Body of pancreas (tissue), 4 donors: ENCODE measurements around the gene SDR39U1. TPM values are rescaled to one million over a fixed set of nuclear protein-coding genes. Genes with fewer than 3 reads are reported as not detected.

Experiments
- ATAC-seq: fragments of 150-250 bp; one replicate; pipeline ENCODE4 v1.9.1; 2016
- DNase-seq, 4 donors: peaks; one replicate each; pipeline ENCODE4 v3.0.0-alpha.2; 2019
- H3K27ac ChIP-seq, 4 donors: fragments of 200-600 bp; sonication (generic); 1 replicate in 3 of 4; 2 replicates in 1 of 4; pipeline versions ENCODE4 v1.5.1 to v1.6.1; 2016 to 2019; ENCODE audit warnings: mild to moderate bottlenecking in 1 of 4, mixed read lengths in 1 of 4, moderate library complexity in 1 of 4
- H3K27me3 ChIP-seq, 2 donors: fragments of 200-600 bp; sonication (generic); one replicate each; pipeline ENCODE4 v1.6.0; 2016; ENCODE audit warnings: mild to moderate bottlenecking in 1 of 2
- H3K36me3 ChIP-seq, 2 donors: fragments of 200-600 bp; sonication (generic); replicated peaks in 1 of 2; 2 replicates each; pipeline ENCODE4 v1.5.1; 2016; ENCODE audit warnings: low read depth in 2 of 2; ENCODE audit not compliant: insufficient read depth in 1 of 2
- H3K4me1 ChIP-seq: fragments of 200-600 bp; sonication (generic); one replicate; pipeline ENCODE4 v1.6.0; 2016
- H3K4me3 ChIP-seq, 2 donors: fragments of 200-600 bp; sonication (generic); 1 replicate in 1 of 2; 2 replicates in 1 of 2; pipeline ENCODE4 v1.5.1; 2016 to 2019
- H3K9me3 ChIP-seq, 3 donors: fragments of 200-600 bp; sonication (generic); 1 replicate in 2 of 3; 2 replicates in 1 of 3; pipeline ENCODE4 v1.5.1; 2016
- POLR2A ChIP-seq, 3 donors: fragments of 450-650 bp; IDR thresholded peaks; one replicate each; pipeline ENCODE4 v1.6.1; 2016; ENCODE audit warnings: antibody characterized with exemption in 3 of 3, mild to moderate bottlenecking in 2 of 3
- WGBS, 2 donors: methylation state at CpG; one replicate each; pipeline ENCODE4 v1.1.5; 2017; 5-methylcytosine and 5-hydroxymethylcytosine counted together
- intact Hi-C: fragments of 100-400 bp; cut with DNase I; formaldehyde crosslinking; loops from one replicate; pipeline ENCODE4 v1.15.1; 2023
- total RNA-seq, 2 donors: library from RNA; depleted of rRNA; stranded (reverse); fragments of >200 nt; gene quantifications; one replicate each; pipeline ENCODE4 v1.1.0, GENCODE V29; 2016
- TF ChIP-seq, protein P1 (sequence below), 7 experiments: fragments of 450-650 bp in 4 of 7; fragments of 200-600 bp in 3 of 7; sonication (generic) in 3 of 7; IDR thresholded peaks; one replicate each; pipeline ENCODE4 v1.5.1; 2016 to 2019; ENCODE audit warnings: antibody characterized with exemption in 7 of 7

The SDR39U1 gene
- total RNA-seq, 2 donors from 2014 or later: 34.8 to 63.6 TPM

DNA sequence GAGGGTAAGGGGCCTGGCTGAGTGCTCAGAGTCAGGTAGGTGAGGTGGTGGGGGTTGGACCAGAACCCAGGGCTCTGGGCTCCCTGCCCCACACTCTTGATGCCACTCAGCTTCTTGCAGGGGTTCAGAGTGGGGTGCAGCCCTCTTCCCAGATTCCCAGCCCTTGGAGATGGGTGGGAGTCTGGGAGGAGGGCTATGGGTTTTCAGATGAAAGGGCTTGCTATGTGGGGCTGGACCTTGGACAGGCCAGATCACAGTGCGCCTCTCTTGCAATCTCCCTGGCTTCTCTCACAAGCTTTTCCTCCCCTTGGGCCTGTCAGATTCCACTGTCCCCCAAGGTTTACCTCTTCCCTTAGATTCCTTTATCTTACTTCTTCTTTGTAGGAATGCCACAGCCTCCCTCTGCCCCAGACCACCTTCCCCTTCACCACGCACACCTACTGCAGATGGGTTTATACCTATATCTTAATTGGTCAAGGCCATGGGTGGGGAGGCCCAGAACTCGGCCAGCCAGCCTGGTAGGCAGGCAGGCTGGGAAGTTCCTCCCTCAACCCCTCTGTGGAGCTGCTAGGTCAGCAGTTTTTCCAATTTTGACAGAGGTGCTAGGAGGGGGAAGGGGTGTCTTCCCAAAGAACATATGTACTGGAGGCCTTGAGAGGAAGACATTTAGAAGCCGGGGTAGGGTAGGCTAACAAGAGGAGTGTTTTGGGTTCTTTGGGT, 42.4 kb downstream of the SDR39U1 start:
- TF ChIP-seq, protein P1, sequence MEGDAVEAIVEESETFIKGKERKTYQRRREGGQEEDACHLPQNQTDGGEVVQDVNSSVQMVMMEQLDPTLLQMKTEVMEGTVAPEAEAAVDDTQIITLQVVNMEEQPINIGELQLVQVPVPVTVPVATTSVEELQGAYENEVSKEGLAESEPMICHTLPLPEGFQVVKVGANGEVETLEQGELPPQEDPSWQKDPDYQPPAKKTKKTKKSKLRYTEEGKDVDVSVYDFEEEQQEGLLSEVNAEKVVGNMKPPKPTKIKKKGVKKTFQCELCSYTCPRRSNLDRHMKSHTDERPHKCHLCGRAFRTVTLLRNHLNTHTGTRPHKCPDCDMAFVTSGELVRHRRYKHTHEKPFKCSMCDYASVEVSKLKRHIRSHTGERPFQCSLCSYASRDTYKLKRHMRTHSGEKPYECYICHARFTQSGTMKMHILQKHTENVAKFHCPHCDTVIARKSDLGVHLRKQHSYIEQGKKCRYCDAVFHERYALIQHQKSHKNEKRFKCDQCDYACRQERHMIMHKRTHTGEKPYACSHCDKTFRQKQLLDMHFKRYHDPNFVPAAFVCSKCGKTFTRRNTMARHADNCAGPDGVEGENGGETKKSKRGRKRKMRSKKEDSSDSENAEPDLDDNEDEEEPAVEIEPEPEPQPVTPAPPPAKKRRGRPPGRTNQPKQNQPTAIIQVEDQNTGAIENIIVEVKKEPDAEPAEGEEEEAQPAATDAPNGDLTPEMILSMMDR (IDR thresholded peaks at IDR 0.05): no peak
- no peak for TF ChIP-seq POLR2A (IDR thresholded peaks at IDR 0.05)
- Histone ChIP-seq H3K27me3 (no peaks in the 10 kb centered on the region), H3K27ac (peak overlapping the region in 1 of 4 donors; percentile 8), H3K36me3 (no peaks in the 10 kb centered on the region), H3K9me3 (no peaks in the 10 kb centered on the region), H3K4me1 (peaks cover 42% of the 10 kb centered on the region), H3K4me3 (no peak overlapping the region)
- ATAC-seq: no peak
- no peak for DNase-seq
- intact Hi-C loops: no loop called here
- 44 to 54% methylated on average over 4 of the region's 4 CpGs for WGBS, 2 donors

DNA sequence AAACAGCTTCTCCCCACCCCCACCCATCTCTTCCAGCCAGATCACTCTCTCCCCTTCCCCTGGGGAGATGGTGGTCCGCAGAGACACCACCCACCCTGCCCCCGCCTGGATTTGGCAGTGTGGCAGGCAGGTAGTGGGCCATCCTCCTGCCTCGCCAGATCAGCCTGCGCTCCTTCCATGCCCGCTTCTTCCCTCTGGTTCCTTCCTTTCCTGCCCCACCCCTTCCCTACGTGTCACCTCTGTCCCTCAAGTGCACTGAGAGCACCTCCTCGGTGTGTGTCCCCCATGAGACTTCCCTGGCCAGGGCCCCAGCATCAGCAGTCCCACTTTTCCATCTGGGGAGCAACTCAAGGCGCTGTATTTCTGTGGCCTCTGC, 43.1 kb downstream of the SDR39U1 start:
- no peaks in the 10 kb centered on the region for H3K36me3 ChIP-seq
- peaks cover 42% of the 10 kb centered on the region for H3K4me1 ChIP-seq
- no peak for DNase-seq
- 41 to 48% methylated on average over 7 of the region's 8 CpGs for WGBS, 2 donors
- H3K9me3 ChIP-seq: no peaks in the 10 kb centered on the region
- H3K27ac ChIP-seq: peak overlapping the region; percentile 23 to 62 (median 49)
- ATAC-seq: no peak
- H3K27me3 ChIP-seq: no peaks in the 10 kb centered on the region
- intact Hi-C loops: no loop called here
- TF ChIP-seq, protein P1 (IDR thresholded peaks at IDR 0.05): no peak
- H3K4me3 ChIP-seq: peak overlapping the region in 1 of 2 donors; percentile 31

DNA sequence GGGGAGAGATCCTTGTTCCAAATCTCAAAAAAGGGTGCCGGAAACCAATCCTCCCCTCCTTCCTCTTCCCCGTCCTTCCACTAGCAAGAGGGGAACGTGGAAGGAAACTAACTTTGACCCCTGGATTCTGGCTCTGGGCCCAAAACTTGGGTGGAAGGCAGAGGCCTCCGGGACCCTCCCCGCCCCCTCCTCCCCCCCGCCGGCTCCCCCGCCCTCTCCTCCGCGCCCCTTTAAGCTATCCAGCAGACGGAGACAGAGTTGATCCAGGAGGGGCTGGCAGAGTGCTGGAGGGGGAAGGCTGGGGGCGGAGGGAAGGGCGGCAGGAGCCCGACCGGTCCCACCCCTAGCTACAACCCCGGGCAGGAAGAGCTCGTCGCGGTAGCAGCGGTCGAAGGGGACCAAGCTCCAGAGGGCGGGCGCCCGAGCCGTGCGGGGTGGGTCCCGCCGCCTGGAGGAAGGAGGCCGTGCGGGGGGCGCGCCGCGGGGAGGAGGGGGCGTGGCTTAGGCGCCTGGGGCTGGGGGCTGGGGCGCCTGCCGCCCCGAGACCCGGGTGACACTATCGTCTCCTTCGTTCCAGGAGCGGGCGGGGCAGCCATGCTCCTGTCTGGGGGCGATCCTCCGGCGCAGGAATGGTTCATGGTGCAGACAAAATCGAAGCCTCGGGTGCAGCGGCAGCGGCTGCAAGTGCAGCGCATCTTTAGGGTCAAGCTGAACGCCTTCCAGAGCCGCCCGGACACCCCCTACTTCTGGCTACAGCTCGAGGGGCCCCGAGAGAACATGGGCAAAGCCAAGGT, 43.7 kb downstream of the SDR39U1 start, which contains the start of gene NYNRIN:
TSS of gene NYNRIN (plus strand) at position 351 of the 794 bp plus-strand sequence. CDS start at position 595, 244 bp downstream.
- TF ChIP-seq, protein P1 (IDR thresholded peaks at IDR 0.05): no peak
- TF ChIP-seq POLR2A (IDR thresholded peaks at IDR 0.05): no peak
- intact Hi-C loops: no loop called here
- WGBS, 2 donors: 4 to 6% methylated on average over 21 to 35 of the region's 57 CpGs
- peak within 1 kb of the TSS in 1 of 2 donors; percentile 31 for H3K4me3 ChIP-seq
- no peaks in the 10 kb centered on the region for H3K36me3 ChIP-seq
- peak within 1 kb of the TSS; percentile 23 to 62 (median 49) for H3K27ac ChIP-seq
- peaks cover 41% of the 10 kb centered on the region for H3K4me1 ChIP-seq
- H3K27me3 ChIP-seq: no peaks in the 10 kb centered on the region
- DNase-seq (peak; percentile 38 to 56 (median 49)), ATAC-seq (peak; percentile 67)
- no peaks in the 10 kb centered on the region for H3K9me3 ChIP-seq

DNA sequence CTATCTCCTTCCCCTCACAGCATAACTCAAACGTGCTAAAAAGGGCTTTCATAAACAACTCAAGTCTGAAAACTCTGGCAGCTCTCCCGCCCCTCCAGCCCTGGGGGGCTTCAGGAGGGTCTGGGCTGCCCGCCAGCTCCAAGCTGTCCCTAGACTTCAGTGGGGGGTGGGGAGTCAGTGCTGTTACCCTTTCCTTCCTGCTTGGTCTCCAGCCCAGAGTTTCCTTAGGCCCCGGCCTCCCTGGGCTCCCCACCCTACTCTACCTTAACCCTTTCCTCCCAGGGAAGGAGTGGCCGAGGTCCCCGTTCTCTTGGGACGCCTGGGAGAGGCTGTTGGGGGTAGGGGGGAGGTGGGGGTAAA, 44.3 kb downstream of the SDR39U1 start:
- Histone ChIP-seq H3K27ac (peak overlapping the region; percentile 23 to 55 (median 49)), H3K4me3 (no peak overlapping the region), H3K27me3 (no peaks in the 10 kb centered on the region), H3K4me1 (peaks cover 36% of the 10 kb centered on the region), H3K9me3 (no peaks in the 10 kb centered on the region), H3K36me3 (no peaks in the 10 kb centered on the region)
- peak in 1 of 4 donors; percentile 24 for DNase-seq
- intact Hi-C loops: no loop called here
- peak; percentile 38 for ATAC-seq
- no peak for TF ChIP-seq POLR2A (IDR thresholded peaks at IDR 0.05)
- TF ChIP-seq, protein P1 (IDR thresholded peaks at IDR 0.05): no peak
- WGBS, 2 donors: 42 to 62% methylated on average over 5 to 7 of the region's 7 CpGs
